Lung (tissue), 12 donors: Measurements from ENCODE around the gene FOXC1. TPM values are rescaled to one million over a fixed set of nuclear protein-coding genes. Genes with fewer than 3 reads are reported as not detected.

Source experiments
- ATAC-seq: fragments of 200-7000 bp; cut with Tn5 transposase; one replicate; pipeline ENCODE4 v1.9.1; 2020; ENCODE audit warnings: moderate number of reproducible peaks; ENCODE audit not compliant: insufficient read depth, low FRiP score
- DNase-seq, 3 donors: peaks; one replicate each; pipeline ENCODE4 v3.0.0-alpha.2; 2013 to 2017
- H3K27ac ChIP-seq, 2 donors: one replicate each; pipeline ENCODE4 v1.5.1; 2013; ENCODE audit warnings: mild to moderate bottlenecking in 2 of 2, moderate library complexity in 2 of 2, control low read depth in 1 of 2, inconsistent platforms in 1 of 2, low read depth in 1 of 2, low read length in 1 of 2
- H3K27me3 ChIP-seq, 3 donors: one replicate each; pipeline ENCODE4 v1.5.1; 2013; ENCODE audit warnings: low read length in 2 of 3; ENCODE audit not compliant: control insufficient read depth in 3 of 3, insufficient read depth in 3 of 3
- H3K36me3 ChIP-seq, 4 donors: one replicate each; pipeline ENCODE4 v1.5.1; 2013; ENCODE audit warnings: low read length in 4 of 4, mild to moderate bottlenecking in 1 of 4, moderate library complexity in 1 of 4; ENCODE audit not compliant: control insufficient read depth in 4 of 4, insufficient read depth in 4 of 4
- H3K4me1 ChIP-seq, 5 donors: one replicate each; pipeline ENCODE4 v1.5.1; 2013; ENCODE audit warnings: low read length in 5 of 5, mild to moderate bottlenecking in 2 of 5, moderate library complexity in 1 of 5; ENCODE audit not compliant: control insufficient read depth in 5 of 5, insufficient read depth in 5 of 5
- H3K4me3 ChIP-seq: one replicate; pipeline ENCODE4 v1.5.1; 2013; ENCODE audit warnings: mild to moderate bottlenecking, control low read depth, moderate library complexity
- H3K9ac ChIP-seq, 2 donors: one replicate each; pipeline ENCODE4 v1.5.1; 2013; ENCODE audit warnings: low read length in 2 of 2, control low read depth in 1 of 2; ENCODE audit not compliant: insufficient read depth in 1 of 2
- H3K9me3 ChIP-seq, 4 donors: one replicate each; pipeline ENCODE4 v1.5.1; 2013; ENCODE audit warnings: low read length in 3 of 4, mild to moderate bottlenecking in 1 of 4, moderate library complexity in 1 of 4; ENCODE audit not compliant: control insufficient read depth in 4 of 4, insufficient read depth in 3 of 4
- CTCF ChIP-seq: IDR thresholded peaks from 2 replicates; pipeline ENCODE4 v1.5.1; 2012; ENCODE audit warnings: mild to moderate bottlenecking; ENCODE audit errors: control extremely low read depth, extremely low read depth
- WGBS, 2 donors: extraction: QIAGEN DNeasy Blood & Tissue Kit; methylation state at CpG; one replicate each; pipeline ENCODE4 v1.1.7; 2013; 5-methylcytosine and 5-hydroxymethylcytosine counted together
- polyA plus RNA-seq, 2 donors: library from polyadenylated mRNA; stranded (reverse); fragments of 200-250 nt; gene quantifications; one replicate each; pipeline ENCODE4 v1.2.1, GENCODE V29; 2013
- total RNA-seq, 2 donors: library from RNA; depleted of rRNA in 1 of 2; stranded (reverse); fragments of >200 nt in 1 of 2; gene quantifications; one replicate each; pipeline ENCODE4 v1.2.1, GENCODE V29; 2014 to 2021
- donor health status: control.
- donor health status: control.
- donor health status: Bipolar disorder and iron deficiency.
- donor health status: healthy.
- donor health status: DM: yes; HTN: yes; CAD: no.

FOXC1 gene
- total and polyA plus RNA-seq, 4 donors = 1.4 to 6.2 (median 2.5) TPM

GRCh38 chr6:1572892-1573291 is 36.8 kb upstream of the FOXC1 start:
- DNase-seq (no peak), ATAC-seq (no peak)
- Histone ChIP-seq H3K27me3 (no peaks in the 10 kb centered on the region), H3K4me3 (no peak overlapping the region), H3K4me1 (peaks cover 0 to 26% (median 3%) of the 10 kb centered on the region in 5 donors), H3K36me3 (no peaks in the 10 kb centered on the region), H3K9ac (no peak overlapping the region), H3K27ac (no peak overlapping the region), H3K9me3 (peaks cover 0 to 7% (median 3%) of the 10 kb centered on the region in 4 donors)
- no peak for TF ChIP-seq CTCF
- WGBS, 2 donors = 50 to 81% methylated on average over 1 of the region's 1 CpG

GRCh38 chr6:1574083-1574761 is 35.5 kb upstream of the FOXC1 start:
- H3K4me3 ChIP-seq = no peak overlapping the region
- whole genome bisulfite sequencing, 2 donors = 82 to 86% methylated on average over 13 of the region's 13 CpGs
- no peaks in the 10 kb centered on the region for H3K36me3 ChIP-seq
- no peak for ATAC-seq
- DNase-seq = peak in 2 of 3 donors; percentile 39 to 64
- H3K9me3 ChIP-seq = peaks cover 0 to 7% (median 3%) of the 10 kb centered on the region in 4 donors
- no peak overlapping the region for H3K9ac ChIP-seq
- TF ChIP-seq CTCF = no peak
- H3K4me1 ChIP-seq = peaks cover 0 to 26% (median 3%) of the 10 kb centered on the region in 5 donors
- H3K27me3 ChIP-seq = no peaks in the 10 kb centered on the region
- H3K27ac ChIP-seq = no peak overlapping the region

GRCh38 chr6:1574890-1575209 is 34.9 kb upstream of the FOXC1 start:
- ATAC-seq (no peak), DNase-seq (peak in 2 of 3 donors; percentile 18 to 25)
- Histone ChIP-seq H3K27ac (peak overlapping the region in 1 of 2 donors; percentile 37), H3K4me3 (no peak overlapping the region), H3K36me3 (no peaks in the 10 kb centered on the region), H3K4me1 (peaks cover 0 to 26% (median 3%) of the 10 kb centered on the region in 5 donors), H3K9me3 (peaks cover 0 to 7% (median 3%) of the 10 kb centered on the region in 4 donors), H3K9ac (no peak overlapping the region), H3K27me3 (no peaks in the 10 kb centered on the region)
- TF ChIP-seq CTCF = no peak
- WGBS, 2 donors = 74 to 77% methylated on average over 6 of the region's 6 CpGs
